Measurements from ENCODE around the gene SCAMP2. TPM values are rescaled to one million over a fixed set of nuclear protein-coding genes. Genes with fewer than 3 reads are reported as not detected.
"Not testable (repeated sequence)": the region's sequence is repeated elsewhere in the genome, so short reads cannot be mapped to it uniquely, and the experiment has no call there.

SCAMP2 gene
- 100 to 1,000 TPM in 1 of 4 donors, 10 to 100 TPM in 3; 46.3 to 122 (median 74.3) TPM for total RNA-seq

- peak in 1 of 5 experiments; percentile 12 for TF ChIP-seq CTCF (IDR thresholded peaks at IDR 0.05 in 4 of 5, conservative IDR thresholded peaks at IDR 0.05 in 1 of 5)
- TF ChIP-seq POLR2A (IDR thresholded peaks at IDR 0.05): peak; percentile 82 to 90
- intact Hi-C loops (cut with DNase I; ENCODE audit: low total_unique reads) (loop anchor here (1.0 kb wide), 2 partner anchors 30 to 83 kb away; partner anchors contain the start of genes RPP25 and ULK3), in situ Hi-C loops (cut with MboI; ENCODE audit: low sequenced_read_pairs in 4 of 4) (no loop called here)
- H3K4me1 ChIP-seq: peaks cover 41 to 52% of the 10 kb centered on the region in 2 donors
- H3K27me3 ChIP-seq: no peaks in the 10 kb centered on the region
- H3K27ac ChIP-seq: peak within 1 kb of the TSS; percentile 94 to 99 (median 96)
- no peaks in the 10 kb centered on the region for H3K36me3 ChIP-seq
- peak within 1 kb of the TSS; percentile 74 to 91 (median 84) for H3K4me3 ChIP-seq
- no peaks in the 10 kb centered on the region for H3K9me3 ChIP-seq
- ATAC-seq (peak; percentile 90 to 94), DNase-seq (peak; percentile 94)
Observed at GRCh38 chr15:74873036-74873755, at the start of gene SCAMP2. TSS of gene SCAMP2 (minus strand) at chr15:74873365. CDS start at chr15:74873255, 110 bp downstream.

GRCh38 chr15:74920456-74920855 is 47.3 kb upstream of the SCAMP2 start:
- DNase-seq (no peak), ATAC-seq (no peak)
- no peaks in the 10 kb centered on the region for H3K4me1 ChIP-seq
- H3K9me3 ChIP-seq: no peaks in the 10 kb centered on the region
- no peak overlapping the region for H3K27ac ChIP-seq
- H3K27me3 ChIP-seq: no peaks in the 10 kb centered on the region
- intact Hi-C loops (cut with DNase I; ENCODE audit: low total_unique reads) (no loop called here), in situ Hi-C loops (cut with MboI; ENCODE audit: low sequenced_read_pairs in 4 of 4) (no loop called here)
- TF ChIP-seq CTCF (IDR thresholded peaks at IDR 0.05 in 4 of 5, conservative IDR thresholded peaks at IDR 0.05 in 1 of 5): no peak
- no peak for TF ChIP-seq POLR2A (IDR thresholded peaks at IDR 0.05)
- no peak overlapping the region for H3K4me3 ChIP-seq
- peaks cover 0 to 99% of the 10 kb centered on the region in 2 donors for H3K36me3 ChIP-seq

- DNase-seq: no peak
- intact Hi-C loops (cut with DNase I; ENCODE audit: low total_unique reads): no loop called here
- in situ Hi-C loops (cut with MboI; ENCODE audit: low sequenced_read_pairs in 4 of 4): no loop called here
- H3K4me1 ChIP-seq: no peaks in the 10 kb centered on the region
- H3K27ac ChIP-seq: no peak overlapping the region
- ATAC-seq: peak in 1 of 2 donors; percentile 46
- TF ChIP-seq CTCF (IDR thresholded peaks at IDR 0.05 in 4 of 5, conservative IDR thresholded peaks at IDR 0.05 in 1 of 5) (no peak), POLR2A (IDR thresholded peaks at IDR 0.05) (no peak)
- no peaks in the 10 kb centered on the region for H3K9me3 ChIP-seq
- H3K4me3 ChIP-seq: no peak overlapping the region
- no peaks in the 10 kb centered on the region for H3K27me3 ChIP-seq
- peaks cover 0 to 94% of the 10 kb centered on the region in 2 donors for H3K36me3 ChIP-seq
Observed at GRCh38 chr15:74917676-74918075, 44.5 kb upstream of the SCAMP2 start.

- intact Hi-C loops (cut with DNase I; ENCODE audit: low total_unique reads); H3K9me3 ChIP-seq; DNase-seq; H3K27me3 ChIP-seq; H3K4me1 ChIP-seq; ATAC-seq; H3K4me3 ChIP-seq; in situ Hi-C loops (cut with MboI; ENCODE audit: low sequenced_read_pairs in 4 of 4); H3K27ac ChIP-seq: not testable (repeated sequence)
- peaks cover 0 to 72% of the 10 kb centered on the region in 2 donors for H3K36me3 ChIP-seq
Observed at GRCh38 chr15:74913799-74914198, 40.6 kb upstream of the SCAMP2 start.

- H3K36me3 ChIP-seq: peaks cover 0 to 65% of the 10 kb centered on the region in 2 donors
- in situ Hi-C loops (cut with MboI; ENCODE audit: low sequenced_read_pairs in 4 of 4) (no loop called here), intact Hi-C loops (cut with DNase I; ENCODE audit: low total_unique reads) (no loop called here)
- H3K9me3 ChIP-seq: no peaks in the 10 kb centered on the region
- no peaks in the 10 kb centered on the region for H3K4me1 ChIP-seq
- TF ChIP-seq CTCF (IDR thresholded peaks at IDR 0.05 in 4 of 5, conservative IDR thresholded peaks at IDR 0.05 in 1 of 5) (no peak), POLR2A (IDR thresholded peaks at IDR 0.05) (no peak)
- H3K27me3 ChIP-seq: no peaks in the 10 kb centered on the region
- peak overlapping the region in 2 of 4 donors; percentile 26 to 41 for H3K27ac ChIP-seq
- ATAC-seq (no peak), DNase-seq (no peak)
- no peak overlapping the region for H3K4me3 ChIP-seq
Observed at GRCh38 chr15:74913041-74913440, 39.9 kb upstream of the SCAMP2 start.

All from gastrocnemius medialis (tissue), 4 donors.